Mesangial cell (primary cell): Measurements from ENCODE around the gene HSFY1. TPM values are rescaled to one million over a fixed set of nuclear protein-coding genes. Genes with fewer than 3 reads are reported as not detected.

Experiments
- total RNA-seq: library from RNA; depleted of rRNA; stranded (reverse); fragments of >200 nt; gene quantifications from 2 replicates; pipeline ENCODE4 v1.2.3, GENCODE V29; 2015

The HSFY1 gene
- not detected in 2 replicates for total RNA-seq

GRCh38 chrY:18546420-18546819 lies at the start of gene HSFY1:
TSS of gene HSFY1 (plus strand) at chrY:18546720. CDS start at chrY:18546788, 68 bp downstream.

Other genes with a start within 250 kb of the HSFY1 start
- not detected in 2 replicates for gene HSFY2, start 227.0 kb downstream of the HSFY1 start, total RNA-seq